ENCODE results near the gene TMEM238. TPM values are rescaled to one million over a fixed set of nuclear protein-coding genes. Genes with fewer than 3 reads are reported as not detected.

Gene TMEM238
- total RNA-seq, 6 experiments from 2014 or later = 0.26 to 2.4 (median 0.64) TPM

DNA sequence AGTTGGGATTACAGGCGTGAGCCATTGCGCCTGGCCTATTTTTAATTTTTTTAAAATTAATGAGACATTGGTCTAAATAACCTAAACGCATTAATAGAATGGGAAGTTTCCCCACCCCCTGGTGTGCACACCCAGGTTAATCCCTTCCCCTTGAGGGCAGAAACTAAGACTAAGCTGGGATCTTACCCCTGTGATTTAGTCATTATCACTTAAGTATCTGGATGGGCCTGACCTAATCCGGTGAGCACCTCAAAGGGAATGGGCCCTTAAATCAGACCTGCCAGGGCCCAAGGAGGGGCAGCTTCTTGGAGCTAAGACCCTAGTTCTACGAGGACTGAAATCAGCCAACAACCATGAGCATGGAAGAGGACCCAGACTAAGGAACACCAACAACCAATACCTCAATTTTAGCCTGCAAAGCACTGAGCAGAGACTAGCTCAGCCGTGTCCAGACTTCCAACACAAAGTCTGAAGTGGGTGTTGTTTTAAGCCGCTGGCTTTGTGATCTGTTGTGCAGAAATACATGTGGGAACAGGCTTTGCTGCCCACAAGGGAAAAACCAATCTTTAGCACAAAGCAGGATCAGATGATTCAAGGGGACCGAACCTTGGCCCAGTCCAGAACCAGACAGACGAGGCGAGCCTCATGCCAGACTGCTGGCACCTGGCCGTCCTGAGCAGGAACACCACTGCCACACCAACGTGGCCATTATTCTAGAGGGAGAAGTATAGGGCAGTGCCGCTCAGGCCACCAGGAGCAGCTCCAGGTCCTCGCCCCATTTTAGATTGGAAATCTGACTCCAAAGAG is 16.4 kb upstream of the TMEM238 start:
- peaks cover 34% of the 10 kb centered on the region for H3K36me3 Mint-ChIP-seq (ENCODE audit: low read depth)
- no peak overlapping the region; the same call in 1 of the 2 replicates for H3K4me3 Mint-ChIP-seq
- H3K4me1 Mint-ChIP-seq (ENCODE audit: low read depth) = peaks cover 14% of the 10 kb centered on the region
- no peak for DNase-seq
- H3K27me3 Mint-ChIP-seq (ENCODE audit: insufficient read depth) = peaks cover 1% of the 10 kb centered on the region; the same call in 1 of the 2 replicates
- TF ChIP-seq, protein P1, sequence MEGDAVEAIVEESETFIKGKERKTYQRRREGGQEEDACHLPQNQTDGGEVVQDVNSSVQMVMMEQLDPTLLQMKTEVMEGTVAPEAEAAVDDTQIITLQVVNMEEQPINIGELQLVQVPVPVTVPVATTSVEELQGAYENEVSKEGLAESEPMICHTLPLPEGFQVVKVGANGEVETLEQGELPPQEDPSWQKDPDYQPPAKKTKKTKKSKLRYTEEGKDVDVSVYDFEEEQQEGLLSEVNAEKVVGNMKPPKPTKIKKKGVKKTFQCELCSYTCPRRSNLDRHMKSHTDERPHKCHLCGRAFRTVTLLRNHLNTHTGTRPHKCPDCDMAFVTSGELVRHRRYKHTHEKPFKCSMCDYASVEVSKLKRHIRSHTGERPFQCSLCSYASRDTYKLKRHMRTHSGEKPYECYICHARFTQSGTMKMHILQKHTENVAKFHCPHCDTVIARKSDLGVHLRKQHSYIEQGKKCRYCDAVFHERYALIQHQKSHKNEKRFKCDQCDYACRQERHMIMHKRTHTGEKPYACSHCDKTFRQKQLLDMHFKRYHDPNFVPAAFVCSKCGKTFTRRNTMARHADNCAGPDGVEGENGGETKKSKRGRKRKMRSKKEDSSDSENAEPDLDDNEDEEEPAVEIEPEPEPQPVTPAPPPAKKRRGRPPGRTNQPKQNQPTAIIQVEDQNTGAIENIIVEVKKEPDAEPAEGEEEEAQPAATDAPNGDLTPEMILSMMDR (IDR thresholded peaks at IDR 0.05) = no peak
- no peaks in the 10 kb centered on the region for H3K9me3 Mint-ChIP-seq
- H3K27ac Mint-ChIP-seq = peak overlapping the region; percentile 31

GRCh38 chr19:55398200-55398925 is 14.3 kb upstream of the TMEM238 start:
- Mint-ChIP-seq H3K9me3 (no peaks in the 10 kb centered on the region), H3K4me1 (ENCODE audit: low read depth) (peaks cover 6% of the 10 kb centered on the region; the same call in 1 of the 2 replicates), H3K27me3 (ENCODE audit: insufficient read depth) (no peaks in the 10 kb centered on the region; the same call in 1 of the 2 replicates), H3K36me3 (ENCODE audit: low read depth) (peaks cover 26% of the 10 kb centered on the region; the same call in 1 of the 2 replicates), H3K27ac (peak overlapping the region; percentile 12; the same call in 1 of the 2 replicates), H3K4me3 (no peak overlapping the region)
- no peak for DNase-seq
- TF ChIP-seq, protein P1 (IDR thresholded peaks at IDR 0.05) = no peak

GRCh38 chr19:55392820-55393761 is 9.0 kb upstream of the TMEM238 start:
- peaks cover 9% of the 10 kb centered on the region for H3K27me3 Mint-ChIP-seq (ENCODE audit: insufficient read depth)
- H3K36me3 Mint-ChIP-seq (ENCODE audit: low read depth) = peaks cover 32% of the 10 kb centered on the region
- H3K27ac Mint-ChIP-seq = no peak overlapping the region
- H3K4me3 Mint-ChIP-seq = no peak overlapping the region
- peaks cover 28% of the 10 kb centered on the region for H3K4me1 Mint-ChIP-seq (ENCODE audit: low read depth)
- no peak for DNase-seq
- H3K9me3 Mint-ChIP-seq = no peaks in the 10 kb centered on the region
- TF ChIP-seq, protein P1 (IDR thresholded peaks at IDR 0.05) = no peak

DNA sequence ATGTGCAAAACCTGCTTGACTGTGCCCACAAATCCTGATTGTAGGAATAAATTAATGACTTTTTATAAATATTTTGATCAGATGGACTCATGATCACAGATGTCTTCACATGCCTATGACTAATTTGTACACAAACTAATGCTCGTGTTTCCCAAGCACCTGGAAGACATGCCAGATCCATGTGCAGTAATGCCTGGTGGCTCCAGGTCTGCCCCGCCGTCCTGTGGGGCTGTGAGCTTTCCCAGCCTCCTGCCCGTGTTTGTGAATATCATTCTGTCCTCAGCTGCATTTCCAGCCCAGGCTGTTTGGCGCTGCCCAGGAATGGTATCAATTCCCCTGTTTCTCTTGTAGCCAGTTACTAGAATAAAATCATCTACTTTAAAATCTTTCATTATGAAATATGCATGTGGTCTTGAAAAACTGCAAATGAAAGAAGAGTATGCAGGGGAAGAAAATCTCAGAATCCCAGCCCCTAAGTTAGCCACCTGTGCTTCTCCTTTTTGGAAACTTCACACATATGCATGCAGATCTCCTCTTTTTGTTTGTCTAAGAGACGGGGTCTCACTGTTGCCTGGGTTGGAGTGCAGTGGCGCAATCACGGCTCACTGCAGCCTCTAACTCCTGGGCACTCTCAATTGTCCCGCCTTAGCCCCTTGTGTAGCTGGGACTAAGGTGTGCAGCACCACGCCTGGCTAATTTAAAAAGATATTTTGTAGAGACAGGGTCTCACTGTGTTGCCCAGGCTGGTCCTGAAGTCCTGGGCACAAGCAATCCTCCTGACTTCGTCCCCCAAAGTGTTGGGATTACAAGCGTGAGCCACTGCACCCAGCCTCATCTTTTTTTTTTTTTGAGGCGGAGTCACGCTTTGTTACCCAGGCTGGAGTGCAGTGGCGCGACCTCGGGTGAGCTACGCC is 7.9 kb upstream of the TMEM238 start:
- Mint-ChIP-seq H3K4me1 (ENCODE audit: low read depth) (peaks cover 38% of the 10 kb centered on the region), H3K4me3 (no peak overlapping the region; the same call in 1 of the 2 replicates), H3K9me3 (no peaks in the 10 kb centered on the region), H3K27ac (peak overlapping the region; percentile 51), H3K36me3 (ENCODE audit: low read depth) (peaks cover 40% of the 10 kb centered on the region), H3K27me3 (ENCODE audit: insufficient read depth) (peaks cover 9% of the 10 kb centered on the region)
- TF ChIP-seq, protein P1 (IDR thresholded peaks at IDR 0.05) = no peak
- DNase-seq = no peak

All from HFFc6 (cell line).